GM12874 (cell line): ENCODE results near the gene MEIS2.

ENCODE experiments used
- CTCF ChIP-seq: IDR thresholded peaks from 2 replicates; pipeline ENCODE4 v1.5.1; 2011; ENCODE audit warnings: low read depth, mild to moderate bottlenecking, control low read depth, low read length, moderate library complexity; ENCODE audit not compliant: insufficient read depth

MEIS2 gene

GRCh38 chr15:36884518-36884875, 215.9 kb downstream of the MEIS2 start:
- TF ChIP-seq CTCF, result no peak

GRCh38 chr15:36883713-36884517, 216.4 kb downstream of the MEIS2 start:
- peak; percentile 84 for TF ChIP-seq CTCF

- TF ChIP-seq CTCF, result no peak
Observed at GRCh38 chr15:36882487-36883131, 217.7 kb downstream of the MEIS2 start.

- no peak for TF ChIP-seq CTCF
Observed at GRCh38 chr15:36882056-36882455, 218.3 kb downstream of the MEIS2 start.

GRCh38 chr15:36881516-36881915, 218.8 kb downstream of the MEIS2 start:
- no peak for TF ChIP-seq CTCF

- no peak for TF ChIP-seq CTCF
Observed at GRCh38 chr15:36880913-36881460, 219.4 kb downstream of the MEIS2 start.

- no peak for TF ChIP-seq CTCF
Observed at GRCh38 chr15:36880224-36880912, 220.0 kb downstream of the MEIS2 start.
